ENCODE measurements around the gene DHODH. TPM values are rescaled to one million over a fixed set of nuclear protein-coding genes. Genes with fewer than 3 reads are reported as not detected.
"Not testable (repeated sequence)": the region's sequence is repeated elsewhere in the genome, so short reads cannot be mapped to it uniquely, and the experiment has no call there.

The DHODH gene
- total RNA-seq, 2 experiments from 2014 or later, result 13.2 to 14.5 TPM

DNA sequence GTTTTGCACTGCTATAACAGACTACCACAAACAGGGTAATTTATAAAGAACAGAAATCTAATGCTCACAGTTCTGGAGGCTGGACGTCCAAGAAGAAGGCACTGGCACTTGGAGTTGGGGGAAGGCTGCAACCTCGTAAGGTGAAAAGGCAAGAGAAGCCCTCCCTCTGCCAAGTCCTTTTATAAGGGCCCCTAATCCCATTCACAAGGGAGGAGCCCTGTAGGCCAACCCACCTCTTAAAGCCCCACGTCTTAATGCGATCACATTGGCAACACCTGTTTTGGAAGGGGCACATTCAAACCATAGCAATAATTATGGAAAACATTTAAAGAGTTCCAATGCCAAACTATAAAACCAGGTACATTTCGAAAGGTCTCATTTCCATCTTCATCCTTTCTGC, 13.5 kb upstream of the DHODH start:
- ATAC-seq (ENCODE audit: low read depth) (no peak), DNase-seq (no peak)
- Mint-ChIP-seq H3K9me3 (no peaks in the 10 kb centered on the region), H3K36me3 (no peaks in the 10 kb centered on the region), H3K4me1 (peaks cover 14% of the 10 kb centered on the region), H3K4me3 (no peak overlapping the region), H3K27me3 (peaks cover 18% of the 10 kb centered on the region), H3K27ac (no peak overlapping the region)
- POLR2A ChIA-PET, result no interaction called here

DNA sequence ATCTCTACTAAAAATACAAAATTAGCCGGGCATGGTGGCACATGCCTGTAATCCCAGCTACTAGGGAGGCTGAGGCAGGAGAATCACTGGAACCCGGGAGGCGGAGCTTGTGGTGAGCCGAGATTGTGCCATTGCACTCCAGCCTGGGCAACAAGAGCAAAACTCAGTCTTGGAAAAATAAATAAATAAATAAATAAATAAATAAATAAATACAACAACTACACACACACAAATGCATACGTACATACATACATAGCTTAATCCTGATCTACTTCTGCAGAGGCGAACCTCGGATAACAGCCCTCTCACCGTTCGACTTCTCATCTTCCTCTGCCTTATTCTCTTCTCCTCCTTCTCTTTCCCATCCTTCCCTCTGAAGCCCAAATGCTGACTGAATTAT, 11.0 kb upstream of the DHODH start:
- H3K27ac Mint-ChIP-seq, POLR2A ChIA-PET: not testable (repeated sequence)
- H3K27me3 Mint-ChIP-seq, result peaks cover 18% of the 10 kb centered on the region

DNA sequence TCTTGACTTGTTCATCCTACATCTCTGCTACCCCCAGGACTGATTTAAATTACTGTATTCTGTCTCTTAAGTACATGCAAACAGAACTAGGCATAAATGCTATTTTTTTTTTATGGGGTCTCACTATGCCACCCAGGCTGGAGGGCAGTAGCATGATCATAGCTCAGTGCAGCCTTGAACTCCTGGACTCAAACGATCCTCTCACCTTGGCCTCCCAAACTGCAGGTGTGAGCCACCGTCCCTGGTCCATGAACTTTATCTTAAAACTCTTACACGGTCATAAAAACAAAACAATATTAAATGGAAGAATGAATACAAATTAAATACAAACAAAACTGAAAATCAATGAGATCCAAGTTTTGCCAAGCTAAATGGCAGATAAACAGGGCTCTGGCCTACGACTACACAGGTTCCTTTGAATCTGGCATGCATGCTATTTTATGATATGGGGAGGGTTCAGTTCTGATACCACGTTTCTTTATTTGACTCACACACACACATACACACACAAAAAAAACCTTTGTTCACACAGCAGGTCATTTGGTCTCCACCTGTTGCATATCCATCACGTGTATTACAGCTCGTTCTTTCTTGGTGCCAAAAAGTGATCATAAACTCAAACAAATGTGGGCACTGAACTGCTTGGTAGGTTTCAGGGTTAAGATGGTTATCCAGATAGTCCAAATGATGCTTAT, 7.2 kb upstream of the DHODH start:
- no peak for DNase-seq
- ATAC-seq (ENCODE audit: low read depth), result no peak
- Mint-ChIP-seq H3K27ac (no peak overlapping the region), H3K4me3 (no peak overlapping the region), H3K9me3 (no peaks in the 10 kb centered on the region), H3K36me3 (no peaks in the 10 kb centered on the region), H3K4me1 (peaks cover 16% of the 10 kb centered on the region), H3K27me3 (peaks cover 26% of the 10 kb centered on the region)
- POLR2A ChIA-PET, result no interaction called here

More for the DNA sequence above, 11.0 kb upstream of the DHODH start:
- not testable (repeated sequence) for DNase-seq; H3K9me3 Mint-ChIP-seq; H3K4me3 Mint-ChIP-seq; ATAC-seq (ENCODE audit: low read depth); H3K36me3 Mint-ChIP-seq
- H3K4me1 Mint-ChIP-seq, result peaks cover 16% of the 10 kb centered on the region

DNA sequence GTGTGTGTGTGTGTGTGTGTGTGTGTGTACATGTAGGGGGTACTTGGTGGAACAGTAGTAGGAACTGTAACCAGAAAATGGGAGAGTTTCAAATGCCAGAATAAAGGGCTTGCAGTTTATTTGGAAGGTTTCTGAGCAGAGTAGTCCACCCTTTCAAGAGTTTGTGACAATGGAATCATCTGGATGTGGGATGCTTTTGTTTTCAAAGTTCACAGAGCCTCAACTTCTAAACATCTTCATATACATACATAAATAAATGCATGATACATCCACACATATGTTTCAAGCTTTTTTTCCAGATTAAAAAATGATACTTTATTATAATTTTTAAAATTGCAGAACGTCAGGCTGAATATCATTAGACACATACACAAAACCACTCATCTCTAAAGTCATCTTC, 5.9 kb upstream of the DHODH start:
- Mint-ChIP-seq H3K27ac (no peak overlapping the region), H3K36me3 (no peaks in the 10 kb centered on the region), H3K4me3 (no peak overlapping the region), H3K4me1 (peaks cover 13% of the 10 kb centered on the region), H3K27me3 (peaks cover 21% of the 10 kb centered on the region), H3K9me3 (no peaks in the 10 kb centered on the region)
- ATAC-seq (ENCODE audit: low read depth) (no peak), DNase-seq (no peak)
- POLR2A ChIA-PET, result no interaction called here

DNA sequence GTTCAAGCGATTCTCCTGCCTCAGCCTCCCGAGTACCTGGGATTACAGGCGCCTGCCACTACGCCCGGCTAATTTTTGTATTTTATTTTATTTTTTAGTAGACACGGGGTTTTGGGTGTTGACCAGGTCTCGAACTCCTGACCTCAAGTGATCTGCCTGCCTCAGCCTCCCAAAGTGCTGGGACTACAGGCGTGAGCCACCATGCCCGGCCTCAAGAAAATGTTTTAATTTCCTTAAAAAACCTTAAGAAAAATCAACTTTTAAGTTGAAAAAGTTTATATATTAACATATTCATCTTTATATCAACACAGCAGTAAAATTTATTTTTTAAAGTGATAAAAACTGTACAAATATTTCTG, 500 bp upstream of the DHODH start:
- H3K27me3 Mint-ChIP-seq; H3K9me3 Mint-ChIP-seq; ATAC-seq (ENCODE audit: low read depth); H3K27ac Mint-ChIP-seq; POLR2A ChIA-PET; DNase-seq; H3K36me3 Mint-ChIP-seq: not testable (repeated sequence)
- Mint-ChIP-seq H3K4me1 (peaks cover 14% of the 10 kb centered on the region), H3K4me3 (peak overlapping the region; percentile 99)

DNA sequence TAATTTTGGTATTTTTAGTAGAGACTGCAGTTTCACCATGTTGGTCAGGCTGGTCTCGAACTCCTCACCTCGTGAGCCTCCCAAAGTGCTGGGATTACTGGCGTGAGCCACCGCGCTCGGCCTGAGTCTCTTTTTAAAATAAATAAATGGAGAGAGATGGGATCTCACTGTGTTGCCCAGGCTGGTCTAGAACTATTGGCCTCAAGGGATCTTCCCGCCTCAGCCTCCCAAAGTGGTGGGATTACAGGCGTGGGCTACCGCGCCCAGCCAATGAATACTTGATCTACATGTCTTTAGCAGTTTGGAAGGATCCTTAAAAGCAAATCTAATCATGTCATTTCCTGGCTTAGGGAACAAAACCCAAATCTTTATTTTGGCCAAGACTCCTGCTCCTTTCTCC, 1.2 kb downstream of the DHODH start:
- POLR2A ChIA-PET, result no interaction called here

DNA sequence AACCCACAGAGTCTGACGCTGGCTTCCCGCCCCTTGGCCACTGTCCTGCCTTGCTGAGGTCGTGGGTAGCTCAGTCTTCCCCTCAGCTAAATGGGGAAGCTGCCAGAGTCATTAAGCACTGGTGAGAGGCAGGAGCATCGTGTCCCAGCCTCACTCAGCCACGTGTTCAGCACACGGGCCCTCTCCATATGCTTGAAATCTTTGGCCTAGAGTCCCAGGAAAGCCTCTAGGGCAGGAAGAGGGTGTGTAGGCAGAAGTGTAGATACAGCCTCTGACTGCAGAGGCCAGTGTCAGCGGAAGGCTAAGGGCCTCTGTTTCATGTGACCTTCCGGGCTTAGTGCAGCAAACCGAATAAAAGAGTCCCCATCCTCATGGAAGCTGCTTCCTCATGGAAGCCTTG, 4.1 kb downstream of the DHODH start:
- Mint-ChIP-seq H3K36me3 (peaks cover 6% of the 10 kb centered on the region), H3K27ac (no peak overlapping the region), H3K4me3 (no peak overlapping the region), H3K9me3 (no peaks in the 10 kb centered on the region), H3K4me1 (peaks cover 18% of the 10 kb centered on the region), H3K27me3 (no peaks in the 10 kb centered on the region)
- no peak for ATAC-seq (ENCODE audit: low read depth)
- POLR2A ChIA-PET, result no interaction called here
- no peak for DNase-seq

More for the DNA sequence above, 1.2 kb downstream of the DHODH start:
- Mint-ChIP-seq H3K4me1 (peaks cover 18% of the 10 kb centered on the region), H3K36me3 (peaks cover 6% of the 10 kb centered on the region), H3K4me3 (peak overlapping the region; percentile 69), H3K27me3 (peaks cover 1% of the 10 kb centered on the region), H3K27ac (no peak overlapping the region), H3K9me3 (no peaks in the 10 kb centered on the region)
- DNase-seq (no peak), ATAC-seq (ENCODE audit: low read depth) (no peak)

DNA sequence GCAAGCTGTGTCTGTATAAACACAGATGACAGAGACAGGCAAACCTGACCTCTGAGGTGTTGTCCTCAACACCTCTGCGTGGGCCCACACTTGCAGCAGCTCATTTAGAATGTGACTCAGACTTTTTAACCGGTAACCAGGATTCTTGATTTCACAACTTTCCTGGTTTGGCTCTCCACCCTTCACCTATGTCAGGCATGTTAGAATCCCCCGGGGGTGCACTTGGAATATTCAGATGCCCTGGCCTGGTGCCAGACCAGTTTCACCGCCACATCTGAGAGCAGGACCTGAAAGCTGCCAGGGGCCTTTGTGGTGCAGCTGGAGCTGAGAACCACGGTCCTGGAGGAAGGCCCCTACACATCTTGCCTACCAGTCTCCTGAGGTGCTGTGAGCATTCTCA, 4.8 kb downstream of the DHODH start:
- ATAC-seq (ENCODE audit: low read depth), result no peak
- Mint-ChIP-seq H3K27ac (peak overlapping the region; percentile 17), H3K4me3 (no peak overlapping the region), H3K4me1 (peaks cover 18% of the 10 kb centered on the region), H3K36me3 (peaks cover 6% of the 10 kb centered on the region), H3K9me3 (no peaks in the 10 kb centered on the region), H3K27me3 (no peaks in the 10 kb centered on the region)
- POLR2A ChIA-PET, result no interaction called here
- DNase-seq, result no peak

DNA sequence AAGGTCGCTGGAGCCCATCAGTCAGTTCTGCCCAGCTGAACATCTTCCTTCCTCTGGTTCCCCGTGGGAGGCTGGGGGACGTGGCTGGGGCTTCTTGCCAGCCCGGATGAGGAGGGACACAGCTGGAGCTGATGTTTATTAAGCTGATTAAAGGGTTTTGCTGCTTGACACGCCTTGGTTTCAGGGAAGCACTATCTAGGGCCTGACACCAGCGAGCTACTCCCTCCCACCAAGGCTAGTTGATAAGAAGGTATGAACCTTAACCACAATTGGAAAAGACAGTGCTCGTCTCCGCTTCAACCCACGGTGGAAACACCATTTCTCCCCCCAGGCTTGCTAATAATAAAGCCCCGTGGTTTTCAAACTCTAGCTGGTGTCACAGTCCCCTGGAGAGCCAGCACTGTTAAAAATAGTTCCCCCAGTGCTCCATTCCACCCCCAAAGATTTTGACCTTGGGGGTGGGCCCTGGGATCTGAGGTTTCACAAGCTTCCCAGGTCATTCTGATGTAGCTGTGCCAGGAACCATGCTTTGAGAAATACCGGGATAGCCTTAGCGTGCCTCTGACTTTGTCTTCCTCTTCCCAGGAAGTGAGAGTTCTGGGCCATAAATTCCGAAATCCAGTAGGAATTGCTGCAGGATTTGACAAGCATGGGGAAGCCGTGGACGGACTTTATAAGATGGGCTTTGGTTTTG, 5.5 kb downstream of the DHODH start:
- peaks cover 17% of the 10 kb centered on the region for H3K4me1 Mint-ChIP-seq
- no peak overlapping the region for H3K4me3 Mint-ChIP-seq
- peaks cover 4% of the 10 kb centered on the region for H3K36me3 Mint-ChIP-seq
- H3K9me3 Mint-ChIP-seq, result no peaks in the 10 kb centered on the region
- H3K27ac Mint-ChIP-seq, result no peak overlapping the region
- no peaks in the 10 kb centered on the region for H3K27me3 Mint-ChIP-seq
- DNase-seq (no peak), ATAC-seq (ENCODE audit: low read depth) (no peak)
- POLR2A ChIA-PET, result no interaction called here

DNA sequence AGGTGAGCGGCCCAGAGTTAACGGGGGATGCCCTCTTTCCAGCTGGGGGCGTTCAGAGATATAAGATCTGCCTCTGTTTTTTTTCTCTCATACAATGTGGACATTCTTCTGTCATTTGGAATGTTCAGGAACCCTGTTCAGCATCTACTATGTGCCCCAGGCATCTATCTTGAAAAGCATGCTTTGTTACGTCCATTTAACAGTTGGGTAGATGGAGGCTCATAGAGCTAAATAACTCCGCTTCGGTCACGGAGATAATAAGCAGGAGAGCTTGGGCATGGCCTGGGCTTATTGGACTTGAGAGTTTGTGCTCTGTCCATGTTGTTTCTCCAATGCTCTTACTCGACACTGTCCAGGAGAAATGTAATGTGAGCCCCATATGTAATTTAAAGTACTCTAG, 6.1 kb downstream of the DHODH start:
- Mint-ChIP-seq H3K27me3 (no peaks in the 10 kb centered on the region), H3K27ac (no peak overlapping the region), H3K4me3 (no peak overlapping the region), H3K4me1 (peaks cover 17% of the 10 kb centered on the region), H3K36me3 (peaks cover 4% of the 10 kb centered on the region), H3K9me3 (no peaks in the 10 kb centered on the region)
- no peak for DNase-seq
- ATAC-seq (ENCODE audit: low read depth), result no peak
- POLR2A ChIA-PET, result no interaction called here

DNA sequence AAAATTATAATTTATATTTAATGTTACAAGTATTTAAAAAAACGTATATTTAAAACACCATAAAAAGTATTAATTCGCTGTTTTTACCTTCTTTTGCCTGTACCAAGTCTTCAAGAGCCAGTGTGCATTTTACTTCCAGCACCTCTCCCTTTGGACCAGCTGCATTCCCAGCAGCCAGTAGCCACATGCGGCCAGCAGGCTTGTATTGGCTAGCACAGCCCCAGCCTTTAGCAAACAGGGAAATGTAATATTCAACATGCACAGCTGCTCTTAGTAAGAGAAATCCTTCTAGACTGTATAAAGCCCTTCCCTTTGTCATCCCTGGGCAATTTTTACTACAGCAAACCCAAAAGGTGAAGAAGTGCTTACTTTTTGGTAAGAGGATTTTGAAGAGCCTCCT, 6.6 kb downstream of the DHODH start:
- no peak for ATAC-seq (ENCODE audit: low read depth)
- H3K4me3 Mint-ChIP-seq, result no peak overlapping the region
- POLR2A ChIA-PET, result no interaction called here
- no peak for DNase-seq
- peaks cover 4% of the 10 kb centered on the region for H3K36me3 Mint-ChIP-seq
- no peaks in the 10 kb centered on the region for H3K9me3 Mint-ChIP-seq
- H3K4me1 Mint-ChIP-seq, result peaks cover 14% of the 10 kb centered on the region
- no peaks in the 10 kb centered on the region for H3K27me3 Mint-ChIP-seq
- H3K27ac Mint-ChIP-seq, result no peak overlapping the region

DNA sequence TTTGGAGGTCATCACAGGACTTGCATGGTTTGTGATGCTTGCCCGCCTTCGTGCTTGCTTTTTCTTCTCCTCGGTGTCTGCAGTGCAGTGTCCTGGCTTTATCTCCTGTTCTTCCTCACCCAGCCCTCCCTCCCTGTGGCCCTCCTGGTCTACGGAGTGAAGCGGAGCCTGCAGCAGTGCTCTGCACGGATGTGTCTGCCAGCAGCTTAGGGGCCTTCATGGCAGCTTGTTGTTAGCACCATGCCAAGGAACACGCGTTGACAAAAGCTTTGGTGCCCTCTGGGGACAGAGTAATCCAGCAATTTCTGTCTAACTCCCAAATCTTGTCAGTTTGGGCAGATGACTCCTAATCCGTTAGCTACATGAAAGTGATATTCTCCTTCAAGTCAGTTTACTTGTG, 9.9 kb downstream of the DHODH start:
- Mint-ChIP-seq H3K27ac (no peak overlapping the region), H3K27me3 (no peaks in the 10 kb centered on the region), H3K4me1 (peaks cover under 1% of the 10 kb centered on the region), H3K36me3 (peaks cover 3% of the 10 kb centered on the region), H3K4me3 (no peak overlapping the region), H3K9me3 (no peaks in the 10 kb centered on the region)
- ATAC-seq (ENCODE audit: low read depth) (no peak), DNase-seq (no peak)
- POLR2A ChIA-PET, result no interaction called here

DNA sequence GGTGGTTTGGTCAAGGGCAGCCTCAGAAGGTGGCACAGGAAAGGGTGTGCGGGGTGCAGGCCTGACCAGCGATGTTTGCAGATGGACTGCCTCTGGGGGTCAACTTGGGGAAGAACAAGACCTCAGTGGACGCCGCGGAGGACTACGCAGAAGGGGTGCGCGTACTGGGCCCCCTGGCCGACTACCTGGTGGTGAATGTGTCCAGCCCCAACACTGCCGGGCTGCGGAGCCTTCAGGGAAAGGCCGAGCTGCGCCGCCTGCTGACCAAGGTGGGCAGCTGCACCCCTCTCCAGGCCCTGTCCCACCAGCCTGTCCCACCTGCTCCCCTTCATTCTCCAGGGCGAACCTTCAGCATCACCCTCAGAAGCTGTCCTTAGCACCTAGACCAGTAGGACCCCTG, 12.5 kb downstream of the DHODH start:
- H3K36me3 Mint-ChIP-seq, result peaks cover 2% of the 10 kb centered on the region
- H3K9me3 Mint-ChIP-seq, result no peaks in the 10 kb centered on the region
- ATAC-seq (ENCODE audit: low read depth) (no peak), DNase-seq (no peak)
- H3K27ac Mint-ChIP-seq, result no peak overlapping the region
- no peaks in the 10 kb centered on the region for H3K4me1 Mint-ChIP-seq
- POLR2A ChIA-PET, result no interaction called here
- no peaks in the 10 kb centered on the region for H3K27me3 Mint-ChIP-seq
- no peak overlapping the region for H3K4me3 Mint-ChIP-seq

DNA sequence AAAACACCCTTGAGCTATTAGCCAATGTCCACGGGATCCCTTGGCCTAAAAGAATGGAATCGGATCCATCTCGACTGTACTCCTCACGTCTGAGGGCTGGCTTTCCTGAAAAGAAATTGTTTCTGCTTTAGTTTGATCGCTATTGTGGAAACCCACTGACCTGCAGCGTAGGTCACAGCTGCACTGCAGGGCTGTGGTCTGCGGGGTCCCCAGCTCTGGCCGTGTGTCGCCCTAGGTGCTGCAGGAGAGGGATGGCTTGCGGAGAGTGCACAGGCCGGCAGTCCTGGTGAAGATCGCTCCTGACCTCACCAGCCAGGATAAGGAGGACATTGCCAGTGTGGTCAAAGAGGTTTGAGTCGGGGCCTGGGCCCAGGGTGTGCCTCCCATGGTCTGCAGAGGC, 13.6 kb downstream of the DHODH start:
- H3K27me3 Mint-ChIP-seq, result no peaks in the 10 kb centered on the region
- no peak overlapping the region for H3K4me3 Mint-ChIP-seq
- no peaks in the 10 kb centered on the region for H3K9me3 Mint-ChIP-seq
- H3K27ac Mint-ChIP-seq, result no peak overlapping the region
- H3K36me3 Mint-ChIP-seq, result peaks cover 2% of the 10 kb centered on the region
- POLR2A ChIA-PET, result interaction anchor here (0.6 to 0.7 kb wide), 2 partner anchors 351 to 1234 kb away, joined by 3 to 5 read pairs; no protein-coding TSS in a partner anchor
- H3K4me1 Mint-ChIP-seq, result no peaks in the 10 kb centered on the region
- ATAC-seq (ENCODE audit: low read depth) (no peak), DNase-seq (no peak)
